GM10266 (cell line): Measurements from ENCODE around the gene HARS2.

Experiments used
- DNase-seq: peaks from one replicate; pipeline ENCODE4 v3.0.0; 2012; ENCODE audit errors: extremely low spot score
- TF ChIP-seq, protein P1 (sequence below): IDR thresholded peaks from 2 replicates; pipeline ENCODE4 v1.5.1; 2012; ENCODE audit warnings: mild to moderate bottlenecking, low read depth; ENCODE audit not compliant: control insufficient read depth, insufficient read depth; ENCODE audit errors: missing control alignments

Gene HARS2

DNA sequence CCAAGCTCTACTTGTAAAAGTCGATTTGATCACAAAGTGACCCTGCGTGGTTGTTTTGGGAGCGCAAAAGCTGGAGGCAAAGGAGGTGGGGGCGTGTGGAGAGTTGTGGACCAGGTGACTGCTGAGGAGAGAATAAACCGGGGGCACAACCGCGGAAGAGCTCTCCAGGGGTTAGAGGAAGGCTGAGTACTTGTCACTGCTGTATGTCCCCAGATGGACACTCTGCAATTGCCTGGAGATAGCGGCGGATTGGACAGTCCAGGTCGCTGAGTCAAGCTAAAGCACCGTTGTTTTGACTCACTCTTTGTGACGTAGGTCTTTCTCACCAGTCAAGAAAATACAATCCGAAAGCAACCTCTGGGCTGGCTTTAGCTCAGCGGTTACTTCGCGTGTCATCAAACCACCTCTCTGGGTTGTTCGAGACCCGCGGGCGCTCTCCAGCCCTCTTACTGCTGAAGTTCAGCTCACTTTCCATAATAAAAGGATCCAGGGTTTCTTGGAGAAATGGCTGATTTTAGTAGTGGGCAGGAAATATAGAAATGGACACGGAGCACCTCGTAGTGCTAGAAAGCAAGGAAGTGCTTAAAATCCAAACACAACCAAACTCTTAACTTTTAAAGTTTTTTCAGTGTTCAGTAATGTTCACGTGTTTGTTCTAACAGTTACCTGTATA is 34.7 kb downstream of the HARS2 start:
- TF ChIP-seq, protein P1, sequence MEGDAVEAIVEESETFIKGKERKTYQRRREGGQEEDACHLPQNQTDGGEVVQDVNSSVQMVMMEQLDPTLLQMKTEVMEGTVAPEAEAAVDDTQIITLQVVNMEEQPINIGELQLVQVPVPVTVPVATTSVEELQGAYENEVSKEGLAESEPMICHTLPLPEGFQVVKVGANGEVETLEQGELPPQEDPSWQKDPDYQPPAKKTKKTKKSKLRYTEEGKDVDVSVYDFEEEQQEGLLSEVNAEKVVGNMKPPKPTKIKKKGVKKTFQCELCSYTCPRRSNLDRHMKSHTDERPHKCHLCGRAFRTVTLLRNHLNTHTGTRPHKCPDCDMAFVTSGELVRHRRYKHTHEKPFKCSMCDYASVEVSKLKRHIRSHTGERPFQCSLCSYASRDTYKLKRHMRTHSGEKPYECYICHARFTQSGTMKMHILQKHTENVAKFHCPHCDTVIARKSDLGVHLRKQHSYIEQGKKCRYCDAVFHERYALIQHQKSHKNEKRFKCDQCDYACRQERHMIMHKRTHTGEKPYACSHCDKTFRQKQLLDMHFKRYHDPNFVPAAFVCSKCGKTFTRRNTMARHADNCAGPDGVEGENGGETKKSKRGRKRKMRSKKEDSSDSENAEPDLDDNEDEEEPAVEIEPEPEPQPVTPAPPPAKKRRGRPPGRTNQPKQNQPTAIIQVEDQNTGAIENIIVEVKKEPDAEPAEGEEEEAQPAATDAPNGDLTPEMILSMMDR: no peak
- DNase-seq: peak; percentile 56

DNA sequence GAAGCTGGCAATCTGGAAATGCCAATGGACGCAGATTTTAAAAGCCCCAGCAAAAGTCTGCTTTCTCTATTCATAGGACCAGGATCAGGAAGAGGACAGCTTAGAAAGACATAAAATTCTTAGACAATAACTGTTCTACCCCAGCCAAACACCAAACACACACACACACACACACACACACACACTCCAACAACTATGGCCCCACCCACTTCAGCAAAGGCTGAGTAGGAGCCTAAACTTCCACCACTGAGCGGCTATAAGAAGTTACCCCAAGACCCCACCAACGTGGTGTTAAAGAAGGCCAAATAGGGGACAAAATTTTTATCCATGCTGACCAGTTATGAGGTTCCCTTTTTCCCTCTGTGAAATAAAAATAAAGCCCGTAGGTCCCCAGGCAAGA is 41.8 kb downstream of the HARS2 start:
- no peak for DNase-seq

DNA sequence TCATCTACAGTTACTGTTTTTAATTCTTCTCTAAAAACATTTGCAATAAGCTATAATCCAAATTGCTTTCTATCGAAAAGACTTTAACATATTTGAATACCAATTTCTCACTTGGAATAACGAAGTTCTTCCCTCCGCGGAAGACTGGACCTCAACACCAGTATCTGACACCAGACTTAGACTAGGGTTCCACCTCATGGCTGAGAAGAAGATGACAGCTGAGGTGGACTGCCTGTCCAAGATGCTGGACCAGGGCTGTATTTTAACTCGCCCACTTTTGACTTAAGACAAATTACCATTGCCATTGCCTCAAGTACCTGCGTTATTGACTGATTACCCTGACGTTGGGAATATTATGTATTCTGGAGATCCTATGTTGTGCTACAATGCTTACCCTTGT is 43.1 kb downstream of the HARS2 start:
- TF ChIP-seq, protein P1: no peak
- DNase-seq: no peak

More for the DNA sequence above, 41.8 kb downstream of the HARS2 start:
- TF ChIP-seq, protein P1: no peak

DNA sequence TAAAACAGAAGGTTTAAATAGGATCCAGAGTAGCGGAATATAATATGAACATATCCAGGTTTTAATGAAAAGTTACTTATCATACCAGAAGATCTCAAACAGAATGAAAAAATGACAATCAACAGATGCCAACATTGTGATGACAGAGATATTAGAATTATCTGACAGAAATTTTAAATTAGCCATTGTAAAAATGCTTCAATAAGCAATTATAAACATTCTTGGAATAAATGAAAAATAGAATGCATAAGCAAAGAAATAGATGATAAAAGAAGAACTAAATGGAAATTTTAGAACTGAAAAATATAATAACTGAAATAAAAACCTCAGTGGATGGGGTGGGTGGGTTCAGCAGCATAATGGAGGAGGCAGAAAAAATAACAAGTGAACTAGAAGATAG is 46.2 kb downstream of the HARS2 start:
- TF ChIP-seq, protein P1: no peak
- DNase-seq: no peak

DNA sequence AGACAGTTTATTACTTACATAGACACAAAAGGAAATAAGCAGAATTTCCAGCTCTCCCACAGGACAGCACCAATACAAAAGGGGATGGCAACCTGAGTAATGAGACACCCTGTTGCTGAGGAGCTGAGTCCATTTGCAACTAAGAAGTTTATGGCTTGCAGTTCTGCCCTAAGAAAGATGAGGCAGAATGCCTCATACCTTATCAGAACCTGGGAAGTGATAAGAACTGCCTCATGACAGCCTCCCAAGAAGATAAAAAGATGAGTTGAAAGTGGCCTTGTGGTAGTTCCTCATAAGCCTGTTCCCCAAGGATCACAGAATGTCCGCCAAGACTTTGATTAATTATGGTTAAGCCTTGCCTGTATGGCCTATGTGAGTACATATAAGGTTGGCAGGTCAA is 50.7 kb downstream of the HARS2 start:
- DNase-seq: no peak

More for the DNA sequence above, 50.7 kb downstream of the HARS2 start:
- TF ChIP-seq, protein P1: no peak
